Small intestine (tissue), 7 donors: ENCODE measurements around the gene FUT3. TPM values are rescaled to one million over a fixed set of nuclear protein-coding genes. Genes with fewer than 3 reads are reported as not detected.

Source experiments
- DNase-seq, 2 donors: peaks; one replicate each; pipeline versions ENCODE4 v3.0.0 to v3.0.0-alpha.2; 2013
- FAIRE-seq: peaks from 2 replicates; lab custom pipeline; 2012; peaks lifted over from hg19 to GRCh38; lab: Jason Lieb, UNC
- H3K27ac ChIP-seq, 3 donors: one replicate each; pipeline ENCODE4 v1.5.1; 2013; ENCODE audit warnings: low read length in 2 of 3, mild to moderate bottlenecking in 2 of 3, control low read depth in 1 of 3, inconsistent platforms in 1 of 3, low read depth in 1 of 3, moderate library complexity in 1 of 3
- H3K27me3 ChIP-seq, 3 donors: one replicate each; pipeline ENCODE4 v1.6.1; 2013; ENCODE audit warnings: low read length in 3 of 3, inconsistent platforms in 1 of 3; ENCODE audit not compliant: control insufficient read depth in 3 of 3, insufficient read depth in 3 of 3
- H3K36me3 ChIP-seq, 3 donors: one replicate each; pipeline ENCODE4 v1.6.1; 2013; ENCODE audit warnings: low read length in 3 of 3, inconsistent platforms in 1 of 3, low read depth in 1 of 3, mild to moderate bottlenecking in 1 of 3, moderate library complexity in 1 of 3; ENCODE audit not compliant: control insufficient read depth in 3 of 3, insufficient read depth in 2 of 3
- H3K4me1 ChIP-seq, 3 donors: one replicate each; pipeline ENCODE4 v1.6.1; 2013; ENCODE audit warnings: low read length in 2 of 3, inconsistent platforms in 1 of 3, low read depth in 1 of 3, mild to moderate bottlenecking in 1 of 3, moderate library complexity in 1 of 3; ENCODE audit not compliant: control insufficient read depth in 3 of 3, insufficient read depth in 2 of 3
- H3K4me3 ChIP-seq, 3 donors: one replicate each; pipeline ENCODE4 v1.5.1; 2013; ENCODE audit warnings: low read length in 3 of 3, control low read depth in 1 of 3, inconsistent platforms in 1 of 3, low read depth in 1 of 3, mild to moderate bottlenecking in 1 of 3, moderate library complexity in 1 of 3
- H3K9me3 ChIP-seq, 2 donors: one replicate each; pipeline ENCODE4 v1.6.1; 2013; ENCODE audit warnings: low read depth in 1 of 2, low read length in 1 of 2; ENCODE audit not compliant: control insufficient read depth in 2 of 2, insufficient read depth in 1 of 2
- WGBS, 3 donors: extraction: QIAGEN DNeasy Blood & Tissue Kit; methylation state at CpG; one replicate each; pipeline ENCODE4 v1.1.7; 2013; 5-methylcytosine and 5-hydroxymethylcytosine counted together
- polyA plus RNA-seq, 4 donors: library from polyadenylated mRNA; stranded (reverse) in 3 of 4; unstranded in 1 of 4; fragments of 200-250 nt in 3 of 4; fragments of 120-200 nt in 1 of 4; gene quantifications; one replicate each; pipeline versions ENCODE4 v1.2.1 to v1.2.3, GENCODE V29; 2013
- donor health status: healthy with polysubstance abuse.
- donor health status: control.
- donor health status: control.
- donor health status: Bipolar disorder and iron deficiency.
- donor health status: healthy.

FUT3 gene
- polyA plus RNA-seq, 4 donors = 0.72 to 114 (median 48.6) TPM

- Histone ChIP-seq H3K9me3 (no peaks in the 10 kb centered on the region), H3K27ac (no peak overlapping the region), H3K4me1 (peaks cover 0 to 22% (median 7%) of the 10 kb centered on the region in 3 donors), H3K36me3 (no peaks in the 10 kb centered on the region), H3K27me3 (peaks cover 0 to 15% (median 3%) of the 10 kb centered on the region in 3 donors), H3K4me3 (no peak overlapping the region)
- FAIRE-seq (no peak), DNase-seq (peak in 1 of 2 donors; percentile 1)
- 38 to 64% (median 49%) methylated on average over 17 of the region's 17 CpGs for WGBS, 3 donors
These were observed 50.6 kb downstream of the FUT3 start for GRCh38 chr19:5800361-5801270.

- Histone ChIP-seq H3K27me3 (peaks cover 0 to 10% (median 3%) of the 10 kb centered on the region in 3 donors), H3K4me3 (no peak overlapping the region), H3K9me3 (no peaks in the 10 kb centered on the region), H3K27ac (peak overlapping the region in 1 of 3 donors; percentile 3), H3K4me1 (peaks cover 0 to 17% (median 7%) of the 10 kb centered on the region in 3 donors), H3K36me3 (no peaks in the 10 kb centered on the region)
- WGBS, 3 donors = 23 to 56% (median 38%) methylated on average over 37 of the region's 37 CpGs
- peak; percentile 16 to 45 for DNase-seq
- FAIRE-seq = no peak
These were observed 51.7 kb downstream of the FUT3 start for GRCh38 chr19:5799247-5800241.

GRCh38 chr19:5798244-5798643 is 53.0 kb downstream of the FUT3 start:
- H3K4me3 ChIP-seq = no peak overlapping the region
- no peaks in the 10 kb centered on the region for H3K36me3 ChIP-seq
- WGBS, 3 donors = 82 to 84% (median 84%) methylated on average over 7 to 8 of the region's 8 CpGs
- no peak overlapping the region for H3K27ac ChIP-seq
- H3K4me1 ChIP-seq = peaks cover 0 to 7% (median 7%) of the 10 kb centered on the region in 3 donors
- FAIRE-seq (no peak), DNase-seq (no peak)
- no peaks in the 10 kb centered on the region for H3K9me3 ChIP-seq
- H3K27me3 ChIP-seq = peaks cover 0 to 4% (median 3%) of the 10 kb centered on the region in 3 donors

- WGBS, 3 donors = 92 to 97% (median 93%) methylated on average over 7 of the region's 7 CpGs
- Histone ChIP-seq H3K27me3 (no peaks in the 10 kb centered on the region), H3K4me3 (no peak overlapping the region), H3K9me3 (peaks cover 0 to 8% of the 10 kb centered on the region in 2 donors), H3K4me1 (peaks cover 0 to 7% (median 0%) of the 10 kb centered on the region in 3 donors), H3K36me3 (no peaks in the 10 kb centered on the region), H3K27ac (no peak overlapping the region)
- no peak for DNase-seq
- FAIRE-seq = no peak
These were observed 55.8 kb downstream of the FUT3 start for GRCh38 chr19:5795382-5795919.

GRCh38 chr19:5793188-5793587 is 58.1 kb downstream of the FUT3 start:
- WGBS, 3 donors = 89 to 95% (median 93%) methylated on average over 3 of the region's 3 CpGs
- FAIRE-seq (no peak), DNase-seq (peak in 1 of 2 donors; percentile 2)
- H3K9me3 ChIP-seq = peaks cover 0 to 8% of the 10 kb centered on the region in 2 donors
- H3K27ac ChIP-seq = no peak overlapping the region
- H3K27me3 ChIP-seq = no peaks in the 10 kb centered on the region
- H3K36me3 ChIP-seq = peaks cover 6 to 21% (median 8%) of the 10 kb centered on the region in 3 donors
- H3K4me3 ChIP-seq = no peak overlapping the region
- peaks cover 2 to 6% (median 4%) of the 10 kb centered on the region in 3 donors for H3K4me1 ChIP-seq

Other genes starting within 250 kb of the FUT3 start
- 10 to 100 TPM; 38.8 to 83.2 (median 79.3) TPM for gene SAFB2, start 228.7 kb downstream of the FUT3 start, polyA plus RNA-seq
- gene SAFB, start 228.4 kb downstream of the FUT3 start, polyA plus RNA-seq = 100 to 1,000 TPM in 1 of 4 donors, 10 to 100 TPM in 3; 44.0 to 105 (median 55.4) TPM
- gene MICOS13, start 170.9 kb downstream of the FUT3 start, polyA plus RNA-seq = 100 to 1,000 TPM in 2 of 4 donors, 10 to 100 TPM in 2; 41.9 to 134 (median 108) TPM
- 1 to 10 TPM; 4.5 to 6.0 (median 4.6) TPM for gene HSD11B1L, start 170.4 kb downstream of the FUT3 start, polyA plus RNA-seq
- gene RPL36, start 161.2 kb downstream of the FUT3 start, polyA plus RNA-seq = 1,000 to 10,000 TPM in 3 of 4 donors, 100 to 1,000 TPM in 1; 945 to 1,946 (median 1,407) TPM
- gene LONP1, start 131.3 kb downstream of the FUT3 start, polyA plus RNA-seq = 10 to 100 TPM; 41.6 to 69.2 (median 51.5) TPM
- not detected for gene CATSPERD, start 130.8 kb downstream of the FUT3 start, polyA plus RNA-seq
- 1 to 10 TPM; 5.1 to 9.7 (median 9.2) TPM for gene PRR22, start 66.7 kb downstream of the FUT3 start, polyA plus RNA-seq
- 10 to 100 TPM; 31.8 to 43.8 (median 41.9) TPM for gene DUS3L, start 60.3 kb downstream of the FUT3 start, polyA plus RNA-seq
- 1 to 10 TPM in 3 of 4 donors, not detected in 1; 1.1 to 3.0 (median 2.9) TPM for gene NRTN, start 46.4 kb downstream of the FUT3 start, polyA plus RNA-seq
- gene FUT6, start 11.7 kb downstream of the FUT3 start, polyA plus RNA-seq = 10 to 100 TPM in 3 of 4 donors, 1 to 10 TPM in 1; 1.2 to 34.6 (median 23.2) TPM
- gene FUT5, start 19.1 kb upstream of the FUT3 start, polyA plus RNA-seq = not detected
- 100 to 1,000 TPM; 187 to 576 (median 476) TPM for gene NDUFA11, start 52.3 kb upstream of the FUT3 start, polyA plus RNA-seq
- gene VMAC, start 53.4 kb upstream of the FUT3 start, polyA plus RNA-seq = 1 to 10 TPM; 1.1 to 8.8 (median 2.7) TPM
- gene CAPS, start 62.8 kb upstream of the FUT3 start, polyA plus RNA-seq = 10 to 100 TPM in 3 of 4 donors, 1 to 10 TPM in 1; 8.7 to 22.7 (median 15.4) TPM
- gene RANBP3, start 126.7 kb upstream of the FUT3 start, polyA plus RNA-seq = 10 to 100 TPM; 23.0 to 52.5 (median 38.3) TPM